ENCODE measurements around the gene PIP4K2C. TPM values are rescaled to one million over a fixed set of nuclear protein-coding genes. Genes with fewer than 3 reads are reported as not detected.
A peak's percentile ranks its signal among the peaks of the same experiment; 100 is the strongest.
"Not testable (repeated sequence)": the region's sequence is repeated elsewhere in the genome, so short reads cannot be mapped to it uniquely, and the experiment has no call there.

The PIP4K2C gene
- total and polyA plus RNA-seq, 5 donors from 2014 or later = 24.6 to 38.6 (median 32.1) TPM

DNA sequence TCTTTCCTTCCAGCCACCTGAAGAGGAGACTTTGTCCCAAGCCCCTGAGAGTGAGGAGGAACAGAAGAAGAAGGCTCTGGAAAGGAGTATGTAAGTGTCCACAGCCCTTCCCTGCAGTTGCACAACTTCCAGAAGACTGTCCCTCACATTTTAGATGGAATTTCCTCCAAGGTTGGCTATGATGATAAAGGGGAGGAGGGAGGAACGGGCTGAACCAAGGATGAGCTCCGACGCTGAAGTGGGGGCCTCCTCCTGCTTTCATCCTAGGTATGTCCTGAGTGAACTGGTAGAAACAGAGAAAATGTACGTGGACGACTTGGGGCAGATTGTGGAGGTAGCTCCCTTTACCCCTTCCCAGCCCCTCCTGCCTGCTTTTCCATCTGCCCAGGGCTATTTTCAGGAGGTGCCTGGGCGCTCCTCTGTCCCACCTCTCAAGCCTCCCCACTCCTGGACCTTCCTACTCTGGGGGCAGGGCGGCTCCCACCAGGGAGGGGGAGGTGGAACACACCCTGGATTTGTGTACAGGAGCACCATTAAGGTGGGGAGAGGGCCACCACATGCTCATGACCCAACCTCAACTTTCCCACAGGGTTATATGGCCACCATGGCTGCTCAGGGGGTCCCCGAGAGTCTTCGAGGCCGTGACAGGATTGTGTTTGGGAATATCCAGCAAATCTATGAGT, 22.6 kb downstream of the PIP4K2C start:
- H3K4me3 ChIP-seq (ENCODE audit: low read depth, low read length) = no peak overlapping the region
- peaks cover 10% of the 10 kb centered on the region for H3K27me3 ChIP-seq (ENCODE audit: control insufficient read depth, insufficient read depth, low read length)
- H3K36me3 ChIP-seq (ENCODE audit: control insufficient read depth, insufficient read depth, low read length) = no peaks in the 10 kb centered on the region
- no peaks in the 10 kb centered on the region for H3K9me3 ChIP-seq (ENCODE audit: control insufficient read depth in 2 of 2, low read length in 2 of 2)
- Mint-ChIP-seq H3K4me1 (peaks cover 0 to 14% (median 4%) of the 10 kb centered on the region in 4 donors), H3K27me3 (peaks cover 73% of the 10 kb centered on the region), H3K9me3 (peaks cover 0 to 4% (median 0%) of the 10 kb centered on the region in 7 donors), H3K27ac (no peak overlapping the region), H3K4me3 (no peak overlapping the region), H3K36me3 (no peaks in the 10 kb centered on the region)
- ATAC-seq (ENCODE audit: low read depth in 2 of 2) (no peak), DNase-seq (no peak)
- no peak overlapping the region for H3K27ac ChIP-seq (ENCODE audit: insufficient read depth, low read length, poor library complexity, severe bottlenecking)
- H3K4me1 ChIP-seq (ENCODE audit: control insufficient read depth, insufficient read depth, low read length, poor library complexity, severe bottlenecking) = peaks cover 19% of the 10 kb centered on the region

- DNase-seq (no peak), ATAC-seq (ENCODE audit: low read depth in 2 of 2) (no peak)
- Mint-ChIP-seq H3K4me3 (no peak overlapping the region), H3K27me3 (peaks cover 81% of the 10 kb centered on the region), H3K27ac (no peak overlapping the region), H3K4me1 (peaks cover 0 to 20% (median 10%) of the 10 kb centered on the region in 4 donors), H3K36me3 (no peaks in the 10 kb centered on the region), H3K9me3 (peaks cover 0 to 4% (median 0%) of the 10 kb centered on the region in 7 donors)
- Histone ChIP-seq H3K36me3 (ENCODE audit: control insufficient read depth, insufficient read depth, low read length) (no peaks in the 10 kb centered on the region), H3K4me3 (ENCODE audit: low read depth, low read length) (no peak overlapping the region), H3K4me1 (ENCODE audit: control insufficient read depth, insufficient read depth, low read length, poor library complexity, severe bottlenecking) (peaks cover 23% of the 10 kb centered on the region), H3K27ac (ENCODE audit: insufficient read depth, low read length, poor library complexity, severe bottlenecking) (no peak overlapping the region), H3K27me3 (ENCODE audit: control insufficient read depth, insufficient read depth, low read length) (peaks cover 13% of the 10 kb centered on the region), H3K9me3 (ENCODE audit: control insufficient read depth in 2 of 2, low read length in 2 of 2) (no peaks in the 10 kb centered on the region)
Measured at GRCh38 chr12:57614178-57614947, 23.4 kb downstream of the PIP4K2C start.

DNA sequence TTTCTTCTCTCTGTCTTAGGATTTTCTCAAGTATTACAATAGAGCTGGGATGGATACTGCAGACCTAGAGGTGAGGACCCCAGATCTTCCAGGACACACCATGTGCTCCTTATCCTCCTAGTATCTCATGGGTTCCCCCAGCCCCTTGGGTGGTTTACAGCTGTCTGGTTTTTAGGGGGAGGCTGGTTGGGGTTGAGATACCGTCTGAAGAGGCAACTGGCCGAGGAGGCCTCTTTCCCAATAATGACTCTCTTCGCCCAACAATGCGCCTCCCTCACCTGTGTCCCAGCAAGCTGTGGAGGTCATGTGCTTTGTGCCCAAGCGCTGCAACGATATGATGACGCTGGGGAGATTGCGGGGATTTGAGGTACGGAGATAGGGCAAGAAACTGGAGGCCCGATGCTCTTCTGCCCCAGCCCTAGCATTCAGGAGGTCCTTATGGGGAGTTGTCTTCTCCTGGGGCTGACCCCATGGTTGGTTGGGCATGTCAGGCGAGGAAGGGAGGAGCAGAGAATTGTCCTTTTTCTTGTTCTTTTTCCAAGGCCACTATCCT, 24.0 kb downstream of the PIP4K2C start:
- H3K27ac ChIP-seq (ENCODE audit: insufficient read depth, low read length, poor library complexity, severe bottlenecking) = no peak overlapping the region
- Mint-ChIP-seq H3K4me3 (peak overlapping the region in 1 of 4 donors; percentile 15), H3K9me3 (peaks cover 0 to 4% (median 0%) of the 10 kb centered on the region in 7 donors), H3K27ac (no peak overlapping the region), H3K36me3 (no peaks in the 10 kb centered on the region), H3K27me3 (peaks cover 88% of the 10 kb centered on the region), H3K4me1 (peaks cover 0 to 24% (median 10%) of the 10 kb centered on the region in 4 donors)
- ATAC-seq (ENCODE audit: low read depth in 2 of 2) (no peak), DNase-seq (no peak)
- H3K36me3 ChIP-seq (ENCODE audit: control insufficient read depth, insufficient read depth, low read length) = no peaks in the 10 kb centered on the region
- no peaks in the 10 kb centered on the region for H3K9me3 ChIP-seq (ENCODE audit: control insufficient read depth in 2 of 2, low read length in 2 of 2)
- H3K27me3 ChIP-seq (ENCODE audit: control insufficient read depth, insufficient read depth, low read length) = peaks cover 17% of the 10 kb centered on the region
- H3K4me1 ChIP-seq (ENCODE audit: control insufficient read depth, insufficient read depth, low read length, poor library complexity, severe bottlenecking) = peaks cover 29% of the 10 kb centered on the region
- no peak overlapping the region for H3K4me3 ChIP-seq (ENCODE audit: low read depth, low read length)

DNA sequence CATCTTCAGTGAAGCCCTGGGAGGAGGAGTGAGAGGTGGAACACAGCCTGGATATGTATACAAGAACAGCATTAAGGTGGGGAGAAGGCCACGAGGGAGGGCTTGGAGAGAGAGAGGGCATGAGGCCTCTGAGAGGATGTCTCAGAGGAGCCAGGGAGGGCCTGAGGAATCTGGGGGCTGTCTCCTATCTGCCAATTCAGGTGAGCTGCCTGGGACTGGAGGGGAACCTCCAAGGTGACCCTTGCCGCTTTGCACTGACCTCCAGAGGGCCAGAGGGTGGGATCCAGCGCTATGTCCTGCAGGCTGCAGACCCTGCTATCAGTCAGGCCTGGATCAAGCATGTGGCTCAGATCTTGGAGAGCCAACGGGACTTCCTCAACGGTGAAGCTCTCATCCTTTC, 24.6 kb downstream of the PIP4K2C start:
- Histone ChIP-seq H3K9me3 (ENCODE audit: control insufficient read depth in 2 of 2, low read length in 2 of 2) (no peaks in the 10 kb centered on the region), H3K27ac (ENCODE audit: insufficient read depth, low read length, poor library complexity, severe bottlenecking) (no peak overlapping the region), H3K27me3 (ENCODE audit: control insufficient read depth, insufficient read depth, low read length) (peaks cover 22% of the 10 kb centered on the region), H3K36me3 (ENCODE audit: control insufficient read depth, insufficient read depth, low read length) (no peaks in the 10 kb centered on the region), H3K4me3 (ENCODE audit: low read depth, low read length) (no peak overlapping the region), H3K4me1 (ENCODE audit: control insufficient read depth, insufficient read depth, low read length, poor library complexity, severe bottlenecking) (peaks cover 26% of the 10 kb centered on the region)
- DNase-seq = no peak
- Mint-ChIP-seq H3K27ac (no peak overlapping the region), H3K9me3 (peaks cover 0 to 3% (median 0%) of the 10 kb centered on the region in 7 donors), H3K4me3 (no peak overlapping the region), H3K4me1 (peaks cover 0 to 25% (median 12%) of the 10 kb centered on the region in 4 donors), H3K27me3 (peaks cover 89% of the 10 kb centered on the region), H3K36me3 (no peaks in the 10 kb centered on the region)
- no peak for ATAC-seq (ENCODE audit: low read depth in 2 of 2)

- peaks cover 95% of the 10 kb centered on the region for H3K27me3 Mint-ChIP-seq
- H3K27ac ChIP-seq (ENCODE audit: insufficient read depth, low read length, poor library complexity, severe bottlenecking) = no peak overlapping the region
- H3K36me3 ChIP-seq (ENCODE audit: control insufficient read depth, insufficient read depth, low read length) = no peaks in the 10 kb centered on the region
- H3K27me3 ChIP-seq (ENCODE audit: control insufficient read depth, insufficient read depth, low read length) = peaks cover 22% of the 10 kb centered on the region
- H3K4me1 Mint-ChIP-seq = peaks cover 0 to 30% (median 16%) of the 10 kb centered on the region in 4 donors
- DNase-seq = no peak
- H3K4me1 ChIP-seq (ENCODE audit: control insufficient read depth, insufficient read depth, low read length, poor library complexity, severe bottlenecking) = peaks cover 26% of the 10 kb centered on the region
- H3K4me3 Mint-ChIP-seq = peak overlapping the region in 1 of 4 donors; percentile 1
- H3K9me3 ChIP-seq (ENCODE audit: control insufficient read depth in 2 of 2, low read length in 2 of 2) = no peaks in the 10 kb centered on the region
- no peak for ATAC-seq (ENCODE audit: low read depth in 2 of 2)
- H3K4me3 ChIP-seq (ENCODE audit: low read depth, low read length) = no peak overlapping the region
- no peak overlapping the region for H3K27ac Mint-ChIP-seq
- no peaks in the 10 kb centered on the region for H3K36me3 Mint-ChIP-seq
- peaks cover 0 to 5% (median 0%) of the 10 kb centered on the region in 7 donors for H3K9me3 Mint-ChIP-seq
Measured at GRCh38 chr12:57616383-57617101, 25.6 kb downstream of the PIP4K2C start.

DNA sequence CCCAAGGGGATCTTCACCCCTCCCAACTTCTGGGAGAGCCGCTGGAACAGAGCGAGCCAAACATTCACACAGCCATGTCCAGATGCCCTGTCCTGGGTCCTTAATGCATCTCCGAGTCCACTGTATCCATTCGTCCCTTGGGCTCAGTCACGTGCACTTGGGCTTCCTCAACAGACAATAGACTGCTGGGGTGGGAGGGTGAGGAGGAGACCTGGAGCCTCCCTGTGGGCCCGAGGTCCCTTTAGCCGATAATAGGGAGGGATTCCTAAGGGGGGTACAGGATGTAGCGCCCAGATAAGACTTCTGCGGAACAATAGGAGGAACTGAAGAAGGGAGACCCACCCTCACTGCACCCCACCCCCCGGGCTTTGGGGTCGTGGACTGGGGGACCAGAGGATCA, 26.9 kb downstream of the PIP4K2C start:
- DNase-seq = no peak
- peaks cover 0 to 5% (median 0%) of the 10 kb centered on the region in 7 donors for H3K9me3 Mint-ChIP-seq
- Histone ChIP-seq H3K36me3 (ENCODE audit: control insufficient read depth, insufficient read depth, low read length) (no peaks in the 10 kb centered on the region), H3K4me1 (ENCODE audit: control insufficient read depth, insufficient read depth, low read length, poor library complexity, severe bottlenecking) (peaks cover 26% of the 10 kb centered on the region), H3K4me3 (ENCODE audit: low read depth, low read length) (no peak overlapping the region), H3K27me3 (ENCODE audit: control insufficient read depth, insufficient read depth, low read length) (peaks cover 33% of the 10 kb centered on the region), H3K9me3 (ENCODE audit: control insufficient read depth in 2 of 2, low read length in 2 of 2) (no peaks in the 10 kb centered on the region), H3K27ac (ENCODE audit: insufficient read depth, low read length, poor library complexity, severe bottlenecking) (no peak overlapping the region)
- H3K36me3 Mint-ChIP-seq = no peaks in the 10 kb centered on the region
- ATAC-seq (ENCODE audit: low read depth in 2 of 2) = no peak
- H3K4me3 Mint-ChIP-seq = peak overlapping the region in 1 of 4 donors; percentile 27
- peaks cover 0 to 31% (median 22%) of the 10 kb centered on the region in 4 donors for H3K4me1 Mint-ChIP-seq
- H3K27ac Mint-ChIP-seq = no peak overlapping the region
- peaks cover 97% of the 10 kb centered on the region for H3K27me3 Mint-ChIP-seq

GRCh38 chr12:57618431-57618830, 27.4 kb downstream of the PIP4K2C start:
- peaks cover 26% of the 10 kb centered on the region for H3K4me1 ChIP-seq (ENCODE audit: control insufficient read depth, insufficient read depth, low read length, poor library complexity, severe bottlenecking)
- not testable (repeated sequence) for H3K27ac ChIP-seq (ENCODE audit: insufficient read depth, low read length, poor library complexity, severe bottlenecking); H3K4me3 Mint-ChIP-seq; H3K36me3 Mint-ChIP-seq; H3K27ac Mint-ChIP-seq; DNase-seq; H3K9me3 Mint-ChIP-seq; H3K9me3 ChIP-seq (ENCODE audit: control insufficient read depth in 2 of 2, low read length in 2 of 2); ATAC-seq (ENCODE audit: low read depth in 2 of 2); H3K36me3 ChIP-seq (ENCODE audit: control insufficient read depth, insufficient read depth, low read length); H3K4me3 ChIP-seq (ENCODE audit: low read depth, low read length)
- H3K27me3 ChIP-seq (ENCODE audit: control insufficient read depth, insufficient read depth, low read length) = peaks cover 35% of the 10 kb centered on the region
- H3K27me3 Mint-ChIP-seq = peaks cover 97% of the 10 kb centered on the region
- peaks cover 0 to 31% (median 22%) of the 10 kb centered on the region in 4 donors for H3K4me1 Mint-ChIP-seq

Measured in CD4-positive, CD25-positive, alpha-beta regulatory T cell (primary cell).